Stimulated activated CD8-positive, alpha-beta memory T cell treated with anti-CD3 and anti-CD28 coated beads, Interleukin-4, amount 100 ng/mL, for 48 hours (primary cell): ENCODE results near the gene SNRNP25.

ENCODE experiments used
- DNase-seq: peaks from one replicate; pipeline ENCODE4 v3.0.0-alpha.2; 2020

SNRNP25 gene

DNA sequence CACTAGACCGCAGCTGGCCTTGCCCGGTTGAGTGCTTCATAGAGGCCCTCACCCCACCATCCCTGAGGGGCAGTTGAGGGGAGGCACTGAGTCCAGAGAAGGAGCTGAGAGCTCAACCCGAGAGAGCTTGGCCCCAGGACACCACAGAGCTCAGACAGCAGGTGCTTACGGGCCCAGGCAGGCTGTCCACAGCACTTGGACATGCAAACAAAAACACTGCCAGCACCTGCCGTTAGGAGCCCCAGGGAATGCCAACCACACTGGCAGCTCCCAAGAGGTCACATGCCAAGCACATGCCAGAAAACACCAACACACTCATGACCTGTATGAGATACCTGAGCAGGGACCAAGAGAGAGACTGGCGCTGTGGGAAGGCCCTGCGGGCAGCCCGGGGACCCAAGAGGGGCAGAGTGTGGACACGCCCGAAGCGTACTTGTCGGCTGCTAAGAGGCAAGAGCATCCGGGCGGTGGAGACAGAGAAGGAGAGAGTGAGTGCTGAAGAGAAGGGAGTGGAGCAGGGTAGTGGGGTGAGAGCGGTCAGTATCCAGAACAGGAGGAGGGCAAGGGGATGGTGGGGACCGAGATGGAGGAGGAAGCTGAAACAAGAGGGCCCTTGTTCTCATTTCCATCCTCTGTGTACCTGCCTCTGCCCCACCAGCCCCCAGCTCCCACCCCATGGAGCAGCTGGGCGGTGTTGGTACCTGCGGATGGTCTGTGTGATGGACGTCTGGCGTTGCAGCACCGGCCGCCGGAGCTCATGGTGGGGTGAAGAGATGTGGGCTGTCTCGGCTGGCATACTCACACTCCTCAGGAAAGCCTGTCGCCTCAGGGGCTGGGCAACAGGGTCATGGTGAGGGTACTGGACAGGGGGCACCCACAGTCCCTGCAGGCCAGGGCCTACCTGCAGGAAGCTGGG is 10.6 kb downstream of the SNRNP25 start:
- no peak for DNase-seq

DNA sequence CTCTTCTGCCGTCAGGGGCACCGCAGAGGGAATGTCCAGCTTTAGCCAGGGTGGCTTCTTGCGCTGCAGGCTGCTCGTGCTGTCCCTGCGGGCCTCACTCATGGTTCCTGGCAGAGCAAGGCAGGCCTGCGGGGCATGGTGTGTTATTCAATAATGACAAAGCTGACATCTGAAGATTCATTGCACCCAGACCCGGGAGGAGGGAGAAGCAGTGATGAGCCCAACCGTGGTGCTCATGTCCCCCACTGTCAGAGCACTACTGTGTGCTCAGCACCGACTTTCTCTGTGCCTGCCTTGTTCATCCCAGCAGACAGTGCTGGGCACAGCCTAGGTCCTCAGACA is 11.3 kb downstream of the SNRNP25 start:
- DNase-seq: no peak

DNA sequence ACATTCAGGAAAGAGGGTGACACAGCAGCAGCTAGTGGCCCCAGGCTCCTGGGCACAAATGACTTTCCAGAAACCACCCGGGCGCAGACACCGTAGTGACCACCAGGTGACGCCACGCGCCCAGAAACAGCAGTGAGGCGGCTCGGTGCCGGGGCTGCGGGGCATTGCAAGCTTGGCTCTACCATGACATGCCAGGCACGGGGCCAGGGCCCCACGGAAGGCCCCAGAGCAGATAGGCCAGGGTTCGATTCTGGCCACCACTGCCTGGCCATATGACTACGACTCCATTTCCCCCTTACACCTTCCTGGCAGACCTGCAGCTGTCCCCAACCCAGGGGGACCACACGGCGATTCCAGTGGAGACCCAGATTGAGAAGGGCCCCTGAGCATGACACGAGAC is 12.1 kb downstream of the SNRNP25 start:
- DNase-seq: peak; percentile 93

DNA sequence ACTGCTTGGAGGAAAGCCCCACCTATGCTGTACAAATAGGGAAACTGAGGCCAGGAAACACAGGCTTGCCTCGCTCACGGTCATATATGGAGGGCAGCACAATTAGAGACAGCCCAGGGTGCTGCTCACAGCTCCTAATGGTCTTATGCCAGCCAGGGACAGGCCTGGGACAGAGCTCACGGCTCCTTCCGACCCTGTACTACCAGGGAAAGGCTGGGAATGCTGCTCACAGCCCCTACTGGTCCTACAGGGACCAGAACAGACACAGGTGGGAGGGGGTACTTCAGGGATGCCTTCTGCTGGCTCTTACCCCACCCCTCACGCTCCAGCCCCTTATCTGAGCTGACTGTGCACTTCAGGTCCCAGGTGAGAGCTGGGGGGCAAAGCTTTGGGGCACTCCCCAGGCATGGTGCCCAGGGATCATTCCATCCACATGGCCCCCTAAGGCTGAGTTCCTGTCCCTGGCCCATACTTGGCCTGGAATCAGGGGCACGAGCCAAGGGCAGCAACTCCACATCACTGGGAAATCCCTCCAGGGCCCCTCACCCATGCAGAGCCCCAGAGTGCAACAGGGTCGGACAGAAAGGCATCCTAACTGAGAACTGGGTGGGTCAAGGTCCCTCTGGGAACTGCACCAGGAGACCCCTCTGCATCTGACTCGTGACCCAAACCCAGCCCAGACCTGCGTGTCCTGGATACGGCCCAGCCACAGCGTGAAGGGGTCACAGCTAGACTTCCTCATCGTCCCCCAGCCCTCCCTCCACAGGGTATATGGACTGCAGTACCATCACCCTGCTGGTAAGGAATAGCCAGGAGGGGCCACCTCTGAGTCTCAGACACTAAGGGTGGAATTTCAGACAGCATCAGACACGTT is 12.9 kb downstream of the SNRNP25 start:
- DNase-seq: no peak

DNA sequence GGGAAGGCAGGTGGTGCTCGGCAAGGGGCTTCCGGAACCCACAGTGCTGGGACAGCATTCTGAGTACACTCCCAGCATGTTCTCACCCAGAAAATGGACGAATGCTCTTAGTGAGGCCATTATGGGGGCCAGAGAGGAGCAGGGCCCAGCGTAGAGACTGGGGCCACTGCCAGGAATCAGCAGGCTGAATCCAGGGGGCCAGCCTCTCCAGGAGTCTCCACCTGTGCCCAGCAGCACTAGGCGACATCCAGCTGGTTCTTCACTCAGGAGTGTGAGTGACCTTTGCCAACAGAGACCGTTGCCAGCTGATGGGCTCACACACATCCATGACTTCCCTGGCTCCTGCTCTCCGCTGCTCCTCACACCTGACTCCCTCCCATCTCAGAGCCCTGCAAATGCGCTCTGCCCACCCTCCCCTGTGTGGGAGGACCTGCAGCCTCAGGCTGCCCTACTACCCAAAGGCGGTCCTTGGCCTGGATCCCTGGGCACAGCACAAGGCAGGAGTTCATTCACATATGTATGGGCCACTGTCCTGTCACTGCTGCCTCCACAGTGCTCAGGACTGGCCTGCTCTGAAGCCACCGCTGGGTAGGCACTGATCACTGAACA is 13.7 kb downstream of the SNRNP25 start:
- no peak for DNase-seq

DNA sequence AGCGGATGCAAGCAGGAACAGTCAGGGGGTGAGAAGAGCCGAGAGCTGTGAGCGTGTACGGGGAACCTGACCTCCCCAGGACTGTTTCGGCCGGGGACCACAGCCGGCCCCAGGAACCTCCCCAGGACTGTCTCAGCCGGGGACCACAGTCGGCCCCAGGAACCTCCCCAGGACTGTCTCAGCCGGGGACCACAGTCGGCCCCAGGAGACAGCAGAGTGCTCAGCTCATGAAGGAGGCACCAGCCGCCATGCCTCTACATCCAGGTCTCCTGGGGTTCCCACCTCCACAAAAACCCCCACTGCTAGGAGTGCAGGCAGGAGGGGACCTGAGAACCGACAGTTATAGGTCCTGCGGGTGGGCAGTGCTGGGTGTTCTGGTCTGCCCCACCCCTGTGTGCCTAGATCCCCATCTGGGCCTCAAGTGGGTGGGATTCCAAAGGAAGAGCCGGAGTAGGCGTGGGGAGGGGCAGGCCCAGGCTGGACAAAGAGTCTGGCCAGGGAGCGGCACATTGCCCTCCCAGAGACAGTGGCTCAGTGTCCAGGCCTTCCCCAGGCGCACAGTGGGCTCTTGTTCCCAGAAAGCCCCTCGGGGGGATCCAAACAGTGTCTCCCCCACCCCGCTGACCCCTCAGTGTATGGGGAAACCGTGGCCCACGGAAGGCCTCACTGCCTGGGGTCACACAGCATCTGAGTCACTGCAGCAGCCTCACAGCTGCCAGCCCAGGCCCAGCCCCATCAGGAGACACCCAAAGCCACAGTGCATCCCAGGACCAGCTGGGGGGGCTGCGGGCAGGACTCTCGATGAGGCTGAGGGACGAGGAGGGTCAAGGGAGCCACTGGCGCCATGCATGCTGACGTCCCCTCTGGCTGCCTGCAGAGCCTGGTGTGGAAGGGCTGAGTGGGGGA is 14.5 kb downstream of the SNRNP25 start:
- no peak for DNase-seq

DNA sequence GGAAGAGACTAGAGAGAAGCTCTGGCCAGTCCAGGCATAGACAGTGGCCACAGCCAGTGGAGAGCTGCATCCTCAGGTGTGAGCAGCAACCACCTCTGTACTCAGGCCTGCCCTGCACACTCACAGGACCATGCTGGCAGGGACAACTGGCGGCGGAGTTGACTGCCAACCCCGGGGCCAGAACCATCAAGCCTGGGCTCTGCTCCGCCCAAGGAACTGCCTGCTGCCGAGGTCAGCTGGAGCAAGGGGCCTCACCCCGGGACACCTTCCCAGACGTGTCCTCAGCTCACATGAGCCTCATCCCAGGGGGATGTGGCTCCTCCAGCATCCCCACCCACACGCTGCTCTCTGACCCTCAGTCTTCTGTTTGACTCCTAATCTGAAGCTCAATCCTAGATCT is 15.6 kb downstream of the SNRNP25 start:
- no peak for DNase-seq

DNA sequence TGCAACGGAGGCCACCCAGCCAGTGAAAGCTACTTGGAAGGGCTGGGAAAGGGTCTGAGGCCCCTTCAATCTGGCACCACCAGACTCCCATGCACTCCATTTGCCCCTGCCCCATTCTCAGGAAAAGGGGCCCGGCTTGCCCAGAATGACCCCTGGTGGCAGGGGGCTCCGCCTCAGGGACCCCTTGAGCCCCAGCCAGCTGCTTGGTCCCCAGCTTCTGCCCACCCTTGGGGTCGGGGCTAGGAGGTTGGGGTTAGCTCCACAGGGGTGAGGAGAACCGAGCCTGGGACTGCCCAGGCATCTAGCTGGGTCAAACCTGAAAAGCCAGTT is 17.5 kb downstream of the SNRNP25 start:
- no peak for DNase-seq

DNA sequence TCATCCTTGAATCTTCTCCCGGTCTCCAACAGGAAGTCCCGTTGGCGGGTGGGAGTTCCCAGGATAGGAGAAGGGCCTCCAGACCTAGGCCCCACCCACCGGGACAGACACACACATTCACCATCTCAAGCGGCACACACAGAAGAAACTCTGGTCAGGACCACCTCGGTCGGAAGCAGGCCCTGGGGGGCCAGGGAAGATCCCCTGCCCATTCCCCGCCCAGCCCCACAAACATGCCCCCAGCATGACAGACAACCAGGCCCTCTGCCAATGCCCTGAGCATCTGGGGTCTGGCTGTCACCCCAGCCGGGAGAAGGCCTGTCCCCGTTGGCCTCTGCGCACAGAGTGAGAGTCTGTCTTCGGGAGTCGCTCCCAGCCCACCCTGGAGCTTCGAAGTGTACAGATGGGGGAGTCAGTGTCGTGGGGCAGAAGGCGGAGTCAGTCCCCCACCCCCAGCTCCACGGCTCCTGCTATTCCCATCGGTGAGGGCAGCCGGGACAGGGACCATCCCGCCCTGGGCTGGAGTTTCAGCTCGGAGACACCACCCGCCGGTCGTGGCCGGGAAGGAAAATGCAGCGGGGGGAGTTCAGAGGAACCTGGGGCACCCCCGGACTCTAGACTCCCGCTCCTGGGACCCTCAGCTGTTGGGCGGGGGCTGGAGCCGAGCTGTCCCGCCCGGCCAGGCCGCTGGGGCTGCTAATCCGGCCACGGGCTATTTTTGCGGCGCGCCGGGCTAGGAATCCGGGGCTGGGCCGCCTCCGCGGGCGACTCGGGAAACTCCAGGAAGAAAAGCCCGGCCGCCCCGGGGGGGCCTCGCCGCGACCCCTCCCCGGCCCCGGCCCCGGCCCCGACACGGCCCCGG is 18.1 kb downstream of the SNRNP25 start:
- DNase-seq: no peak

DNA sequence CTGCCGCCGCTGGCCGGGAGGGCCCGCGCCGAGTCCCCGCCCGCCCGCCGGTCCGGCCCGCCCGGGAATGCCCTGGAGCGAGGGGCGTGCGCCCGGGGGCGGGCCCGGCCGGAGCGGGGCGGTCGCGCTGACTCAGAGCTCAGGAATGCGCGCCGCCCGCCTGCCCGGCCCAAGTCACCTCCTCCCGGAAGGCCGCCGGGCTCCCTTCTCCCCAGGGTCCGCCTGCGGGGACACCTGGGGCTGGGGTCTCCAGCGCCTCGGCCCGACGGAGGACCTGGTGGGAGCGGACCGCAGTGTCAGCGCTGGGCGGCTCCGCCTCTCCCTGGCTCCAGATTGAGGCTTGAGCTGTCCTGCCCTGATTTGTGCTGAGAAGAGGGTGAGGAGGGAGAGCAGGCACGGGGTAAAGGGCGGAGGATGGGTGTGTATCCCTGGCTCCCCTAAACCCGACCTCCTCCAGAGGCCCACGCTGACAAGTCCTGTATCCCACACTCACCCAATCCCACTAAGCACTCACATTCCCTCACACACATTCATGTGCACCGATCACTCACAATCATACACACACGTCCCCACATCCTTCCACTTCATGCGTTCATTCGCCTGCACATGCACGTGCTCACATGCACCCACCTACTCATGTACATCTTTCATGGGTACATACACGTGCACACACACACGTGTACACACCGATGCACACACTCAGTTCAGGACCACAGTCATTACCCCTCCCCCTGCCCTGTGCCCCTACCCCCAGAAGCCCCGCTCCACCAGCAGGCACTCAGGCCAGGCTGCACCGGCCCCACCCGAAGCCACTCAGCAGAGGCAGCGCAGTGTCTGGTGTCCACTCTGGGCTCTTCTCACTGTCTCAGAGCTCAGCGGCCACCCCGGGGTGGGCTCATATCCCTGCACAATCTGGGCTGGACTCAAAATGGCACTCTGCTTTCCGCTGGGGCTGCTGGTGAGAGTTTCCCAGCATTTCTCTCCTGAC is 19.2 kb downstream of the SNRNP25 start, which contains the start of gene RHBDF1:
TSS of gene RHBDF1 (minus strand) at position 71 of the 988 bp plus-strand sequence. CDS start 7,616 bp downstream, outside the sequence.
- peak; percentile 51 for DNase-seq

DNA sequence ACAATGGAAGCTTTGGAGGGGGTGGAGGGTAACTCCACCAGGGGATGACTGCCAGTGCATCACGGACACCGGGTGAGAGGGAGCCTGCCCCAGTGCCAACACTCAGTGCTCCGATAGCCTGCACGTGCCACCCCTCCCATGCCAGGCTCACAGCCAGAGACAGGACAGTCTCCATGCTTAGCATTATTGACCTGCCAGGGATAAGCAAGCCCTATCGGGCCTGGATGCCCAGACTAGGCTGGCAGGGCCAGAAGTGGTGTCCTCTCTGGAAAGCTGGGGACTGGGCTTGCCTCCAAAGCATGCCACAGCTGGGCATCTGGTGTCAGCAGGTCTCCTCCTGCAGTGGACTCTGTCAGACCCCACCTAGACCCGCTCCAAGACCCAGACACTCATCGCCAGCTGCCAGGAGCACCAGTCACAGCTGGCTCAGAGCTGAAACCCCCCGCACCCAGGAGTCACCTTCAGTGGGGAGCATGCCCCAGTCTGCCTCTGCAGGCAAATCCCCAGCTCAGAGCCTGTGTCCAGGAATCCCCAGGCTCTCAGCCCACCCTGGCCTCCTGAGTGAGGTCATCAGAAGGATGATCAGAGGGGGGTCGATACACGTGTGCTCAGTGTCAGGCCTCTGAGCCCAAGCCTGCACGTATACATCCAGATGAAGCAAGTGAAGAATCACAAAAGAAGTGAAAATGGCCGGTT is 20.6 kb downstream of the SNRNP25 start:
- no peak for DNase-seq

DNA sequence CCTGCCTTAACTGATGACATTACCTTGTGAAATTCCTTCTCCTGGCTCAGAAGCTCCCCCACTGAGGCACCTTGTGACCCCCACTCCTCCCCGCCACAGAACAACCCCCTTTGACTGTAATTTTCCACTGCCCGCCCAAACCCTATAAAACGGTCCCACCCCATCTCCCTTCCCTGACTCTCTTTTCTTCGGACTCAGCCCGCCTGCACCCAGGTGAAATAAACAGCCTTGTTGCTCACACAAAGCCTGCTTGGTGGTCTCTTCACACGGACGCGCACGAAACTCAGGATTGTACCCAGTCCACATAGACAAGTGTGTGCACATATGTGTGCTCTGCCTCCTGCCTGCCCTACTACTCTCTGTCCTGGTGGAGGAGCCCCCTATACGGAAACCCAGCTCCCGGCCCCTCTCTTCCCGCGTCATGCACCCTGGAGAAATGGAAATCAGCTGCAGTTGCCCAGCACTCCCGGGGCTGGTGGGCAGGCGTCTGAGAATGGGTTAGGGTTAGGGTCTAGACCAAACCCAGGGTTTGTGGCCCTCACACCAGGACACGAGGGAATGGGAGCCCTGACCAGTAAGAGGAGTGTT is 21.2 kb downstream of the SNRNP25 start:
- DNase-seq: no peak

DNA sequence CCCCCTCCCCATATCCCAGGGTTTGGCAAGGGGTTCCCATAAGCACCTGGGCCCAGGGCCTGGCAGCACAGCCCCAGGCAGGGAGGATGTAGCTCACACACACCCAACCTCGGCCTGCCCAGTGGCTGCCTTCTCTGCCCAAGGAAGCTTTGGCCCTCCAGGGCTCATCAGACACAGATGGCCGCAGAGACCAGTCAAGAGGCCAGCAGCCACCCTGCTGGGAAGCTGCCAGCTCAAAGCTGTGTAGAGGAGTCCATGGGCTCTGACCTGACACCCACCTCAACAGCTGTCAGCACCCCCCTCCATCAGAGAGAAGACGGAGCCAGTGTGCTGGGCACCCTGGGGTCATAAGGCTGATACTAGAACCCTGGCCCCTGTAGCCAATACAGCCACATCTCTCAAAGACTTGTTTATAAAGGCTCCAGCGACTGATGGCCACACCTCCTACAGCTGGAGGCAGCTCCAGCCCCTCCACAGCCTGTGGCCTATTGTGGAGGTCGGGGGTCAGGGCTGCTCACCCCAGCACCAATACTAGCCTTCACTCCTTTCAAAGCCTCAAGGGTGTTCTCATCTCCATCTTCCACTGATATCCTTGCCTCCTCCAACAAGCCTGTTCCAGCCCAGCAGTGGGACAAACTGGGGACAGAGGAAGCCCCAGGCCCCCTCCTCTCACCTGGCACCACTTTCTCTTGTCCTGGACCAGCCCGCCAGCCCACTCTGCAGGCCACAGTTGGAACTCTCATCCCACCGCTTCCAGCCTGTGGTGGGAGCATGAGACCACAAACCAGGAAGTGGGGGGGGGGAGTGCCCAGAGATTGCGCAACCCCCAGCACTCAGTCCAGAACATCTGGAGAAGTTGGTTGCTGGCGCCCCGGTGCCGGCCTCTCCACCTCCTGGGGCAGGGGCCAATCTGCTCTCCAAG is 22.2 kb downstream of the SNRNP25 start:
- no peak for DNase-seq

DNA sequence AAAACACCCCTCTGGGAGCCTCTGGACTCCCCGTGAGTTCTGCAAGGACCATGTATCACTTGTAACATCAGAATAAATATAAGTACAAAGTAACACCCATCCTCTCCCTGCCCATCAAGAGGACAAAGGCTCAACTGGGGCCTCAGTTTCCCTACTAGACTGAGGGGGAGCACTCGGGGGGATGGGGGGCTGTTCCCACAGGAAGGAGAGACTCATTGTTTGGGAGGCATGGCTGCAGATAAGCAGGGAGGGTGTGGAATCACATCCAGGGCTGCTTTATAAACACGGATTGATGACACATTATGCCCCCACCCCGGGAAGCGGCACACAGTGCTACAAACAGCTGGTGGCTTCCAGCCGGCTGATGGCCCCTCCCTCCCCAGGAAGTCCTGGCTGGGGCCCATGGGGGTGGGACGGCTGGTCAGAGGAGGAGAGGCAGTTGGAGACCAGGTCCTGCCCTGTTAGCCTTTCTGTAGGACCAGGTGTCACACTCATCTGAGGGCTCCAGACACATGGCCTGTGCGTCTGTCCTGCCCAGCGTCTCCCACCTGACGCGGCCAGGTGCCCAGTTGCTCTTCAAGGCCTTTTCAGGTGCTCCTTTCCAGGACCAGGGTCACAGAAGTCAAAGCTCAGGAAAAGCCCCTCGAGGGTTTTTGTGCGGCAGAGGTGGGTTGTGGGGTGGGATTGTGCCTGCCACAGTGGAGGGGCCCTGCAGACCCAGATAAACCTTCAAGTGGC is 23.1 kb downstream of the SNRNP25 start:
- DNase-seq: no peak

DNA sequence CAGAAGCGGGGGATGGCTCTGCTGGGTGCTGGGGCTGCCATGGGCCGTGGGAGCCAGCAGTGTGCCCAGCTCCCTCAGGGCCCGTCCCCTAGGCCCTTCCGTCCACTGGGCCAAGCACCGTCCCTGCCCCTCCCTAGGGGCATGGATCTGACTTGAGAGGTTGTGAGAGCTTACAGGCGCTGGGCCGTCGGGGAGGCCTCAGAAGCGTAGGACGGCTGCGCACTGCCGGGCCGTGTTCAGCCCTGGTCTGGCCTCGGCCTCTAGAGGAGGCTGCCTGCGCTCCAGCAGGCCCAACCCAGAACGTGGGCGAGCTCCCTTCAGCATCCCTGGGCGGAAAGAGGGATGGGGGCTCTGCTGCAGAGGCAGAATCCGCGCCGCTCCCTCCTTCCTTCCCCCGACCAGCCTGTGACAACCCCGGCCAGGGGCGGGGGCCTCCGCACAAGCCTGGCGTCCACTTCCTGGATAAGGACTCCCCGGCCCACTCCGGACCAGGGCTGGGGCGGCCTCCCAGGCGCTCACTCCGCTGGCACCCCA is 23.7 kb downstream of the SNRNP25 start:
- peak; percentile 53 for DNase-seq

DNA sequence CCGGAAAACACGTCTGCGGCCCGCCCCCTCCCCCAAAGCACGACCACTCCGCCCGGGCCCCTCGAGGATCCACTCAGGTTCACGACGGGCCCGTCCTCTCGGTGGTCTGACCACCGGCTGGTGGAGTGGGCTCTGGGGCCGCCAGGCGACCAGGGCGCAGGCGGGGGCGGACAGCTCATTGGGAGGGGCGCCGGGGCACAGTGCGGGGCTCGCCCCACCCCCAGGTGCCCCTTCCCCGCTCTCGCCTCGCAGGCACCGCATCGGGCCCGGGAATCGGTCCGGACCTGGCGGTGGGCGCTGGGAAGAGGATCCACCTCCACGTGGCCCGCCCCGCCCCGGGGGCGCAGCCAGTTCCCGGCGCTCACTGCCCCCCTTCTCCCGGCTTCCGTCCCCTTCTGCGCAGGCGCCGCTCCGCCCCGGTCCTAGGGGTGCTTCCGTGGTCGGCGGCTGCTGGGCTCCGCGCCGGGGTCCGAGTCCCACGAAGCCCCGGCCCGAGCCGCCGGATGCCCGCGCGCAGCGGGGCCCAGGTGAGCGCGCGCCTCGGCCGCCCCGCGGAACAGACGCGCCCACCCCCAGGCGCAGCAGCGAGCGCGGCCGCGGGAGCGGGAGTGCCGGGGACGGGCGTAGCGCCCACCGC is 24.3 kb downstream of the SNRNP25 start, which contains the start of gene MPG:
TSS of gene MPG (plus strand) at position 419 of the 637 bp plus-strand sequence. CDS start at position 504, 85 bp downstream.
- DNase-seq: peak; percentile 88
